Fibroblast of lung (primary cell): ENCODE measurements around the gene LOC128125822.

Experiments
- DNase-seq, 2 donors: peaks; one replicate each; pipeline versions ENCODE4 v3.0.0 to v3.0.0-alpha.2; 2010; ENCODE audit warnings: low read depth in 2 of 2
- H2AFZ ChIP-seq: 2 replicates; pipeline ENCODE4 v1.5.1; 2012; ENCODE audit warnings: low read length, control low read depth, inconsistent platforms
- H3K27ac ChIP-seq: 2 replicates; pipeline ENCODE4 v1.5.1; 2011; ENCODE audit warnings: low read length, control low read depth; ENCODE audit not compliant: insufficient read depth
- H3K27me3 ChIP-seq: 2 replicates; pipeline ENCODE4 v1.5.1; 2011; ENCODE audit warnings: mild to moderate bottlenecking, low read length; ENCODE audit not compliant: control insufficient read depth, insufficient read depth
- H3K36me3 ChIP-seq: 2 replicates; pipeline ENCODE4 v1.5.1; 2011; ENCODE audit warnings: low read length; ENCODE audit not compliant: control insufficient read depth, insufficient read depth
- H3K4me1 ChIP-seq: 2 replicates; pipeline ENCODE4 v1.5.1; 2011; ENCODE audit warnings: low read length; ENCODE audit not compliant: control insufficient read depth, insufficient read depth; ENCODE audit errors: extremely low read depth
- H3K4me2 ChIP-seq: 2 replicates; pipeline ENCODE4 v1.5.1; 2011; ENCODE audit warnings: low read length, control low read depth; ENCODE audit not compliant: insufficient read depth; ENCODE audit errors: extremely low read depth
- H3K4me3 ChIP-seq, 4 experiments: fragments of 200-600 bp in 1 of 4; sonication (generic) in 1 of 4; replicated peaks in 1 of 4; 2 replicates each; pipeline ENCODE4 v1.5.1; 2011 to 2016; ENCODE audit warnings: low read length in 4 of 4, low read depth in 3 of 4, mild to moderate bottlenecking in 3 of 4, control low read depth in 2 of 4, inconsistent platforms in 1 of 4, mixed read lengths in 1 of 4; ENCODE audit not compliant: insufficient read depth in 1 of 4; ENCODE audit errors: control extremely low read depth in 1 of 4
- H3K79me2 ChIP-seq: 2 replicates; pipeline ENCODE4 v1.5.1; 2012; ENCODE audit warnings: mild to moderate bottlenecking, low read length, inconsistent platforms; ENCODE audit not compliant: control insufficient read depth, insufficient read depth
- H3K9ac ChIP-seq: 2 replicates; pipeline ENCODE4 v1.5.1; 2011; ENCODE audit warnings: mild to moderate bottlenecking, low read length, control low read depth; ENCODE audit not compliant: insufficient read depth
- H3K9me3 ChIP-seq: 2 replicates; pipeline ENCODE4 v1.5.1; 2012; ENCODE audit warnings: low read depth, low read length; ENCODE audit not compliant: control insufficient read depth, insufficient read depth
- H4K20me1 ChIP-seq: 2 replicates; pipeline ENCODE4 v1.5.1; 2011; ENCODE audit warnings: low read length; ENCODE audit not compliant: control insufficient read depth, insufficient read depth; ENCODE audit errors: extremely low read depth
- EZH2 ChIP-seq: IDR thresholded peaks from 2 replicates; pipeline ENCODE4 v1.5.1; 2012; ENCODE audit warnings: low read length, control low read depth, mild to moderate bottlenecking; ENCODE audit errors: missing control alignments
- TF ChIP-seq, protein P1 (sequence below), 2 donors: IDR thresholded peaks in 1 of 2; conservative IDR thresholded peaks in 1 of 2; 1 replicate in 1 of 2; 2 replicates in 1 of 2; pipeline ENCODE4 v1.5.1; 2011 to 2012; ENCODE audit warnings: low read length in 2 of 2, control low read depth in 1 of 2, inconsistent platforms in 1 of 2, low read depth in 1 of 2, mild to moderate bottlenecking in 1 of 2

Gene LOC128125822

DNA sequence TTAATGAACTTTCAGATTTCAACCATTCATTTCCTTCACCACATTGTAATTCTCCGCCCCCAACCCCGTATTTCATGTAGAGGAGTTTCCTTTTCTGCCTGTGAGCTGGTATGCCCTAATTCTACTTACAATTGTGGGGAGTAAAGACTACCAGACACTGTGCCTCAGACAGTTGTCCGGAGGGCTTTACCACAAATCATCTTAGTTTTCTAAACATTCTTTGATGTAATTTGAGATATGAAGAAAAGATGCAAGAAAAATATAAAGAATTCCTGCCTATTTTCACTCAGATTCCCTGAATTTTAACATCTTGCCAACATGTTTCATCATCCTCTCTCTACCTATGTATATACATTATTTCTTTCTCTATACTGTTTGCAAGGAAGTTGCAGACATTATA, 28.3 kb upstream of the LOC128125822 start:
- TF ChIP-seq EZH2, result no peak
- TF ChIP-seq, protein P1, sequence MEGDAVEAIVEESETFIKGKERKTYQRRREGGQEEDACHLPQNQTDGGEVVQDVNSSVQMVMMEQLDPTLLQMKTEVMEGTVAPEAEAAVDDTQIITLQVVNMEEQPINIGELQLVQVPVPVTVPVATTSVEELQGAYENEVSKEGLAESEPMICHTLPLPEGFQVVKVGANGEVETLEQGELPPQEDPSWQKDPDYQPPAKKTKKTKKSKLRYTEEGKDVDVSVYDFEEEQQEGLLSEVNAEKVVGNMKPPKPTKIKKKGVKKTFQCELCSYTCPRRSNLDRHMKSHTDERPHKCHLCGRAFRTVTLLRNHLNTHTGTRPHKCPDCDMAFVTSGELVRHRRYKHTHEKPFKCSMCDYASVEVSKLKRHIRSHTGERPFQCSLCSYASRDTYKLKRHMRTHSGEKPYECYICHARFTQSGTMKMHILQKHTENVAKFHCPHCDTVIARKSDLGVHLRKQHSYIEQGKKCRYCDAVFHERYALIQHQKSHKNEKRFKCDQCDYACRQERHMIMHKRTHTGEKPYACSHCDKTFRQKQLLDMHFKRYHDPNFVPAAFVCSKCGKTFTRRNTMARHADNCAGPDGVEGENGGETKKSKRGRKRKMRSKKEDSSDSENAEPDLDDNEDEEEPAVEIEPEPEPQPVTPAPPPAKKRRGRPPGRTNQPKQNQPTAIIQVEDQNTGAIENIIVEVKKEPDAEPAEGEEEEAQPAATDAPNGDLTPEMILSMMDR (conservative IDR thresholded peaks at IDR 0.05 in 1 of 2, IDR thresholded peaks at IDR 0.05 in 1 of 2; ENCODE audit: low read depth in 1 of 2, low read length in 2 of 2), result no peak
- H3K4me1 ChIP-seq, result no peaks in the 10 kb centered on the region
- no peak overlapping the region for H2AFZ ChIP-seq
- peak in 1 of 2 donors; percentile 8 for DNase-seq
- no peak overlapping the region for H3K4me3 ChIP-seq
- no peaks in the 10 kb centered on the region for H4K20me1 ChIP-seq
- H3K79me2 ChIP-seq, result no peaks in the 10 kb centered on the region
- no peaks in the 10 kb centered on the region for H3K9me3 ChIP-seq
- no peaks in the 10 kb centered on the region for H3K27me3 ChIP-seq
- H3K4me2 ChIP-seq, result no peak overlapping the region
- H3K9ac ChIP-seq, result no peak overlapping the region
- no peak overlapping the region for H3K27ac ChIP-seq
- no peaks in the 10 kb centered on the region for H3K36me3 ChIP-seq

DNA sequence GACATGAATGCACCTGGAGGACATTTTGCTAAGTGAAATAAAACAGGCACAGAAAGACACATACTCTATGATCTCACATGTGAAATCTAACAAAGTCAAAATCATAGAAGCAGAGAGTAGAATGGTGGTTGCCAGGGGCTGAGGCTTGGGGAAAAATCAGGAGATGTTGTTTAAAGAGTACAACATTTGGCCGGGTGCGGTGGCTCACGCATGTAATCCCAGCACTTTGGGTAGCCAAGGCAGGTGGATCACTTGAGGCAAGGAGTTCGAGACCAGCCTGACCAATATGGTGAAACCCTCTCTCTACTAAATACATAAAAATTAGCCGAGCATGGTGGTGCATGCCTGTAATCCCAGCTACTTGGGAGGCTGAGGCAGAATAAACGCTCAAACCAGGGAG, 26.0 kb upstream of the LOC128125822 start:
- H4K20me1 ChIP-seq, result no peaks in the 10 kb centered on the region
- H2AFZ ChIP-seq, result no peak overlapping the region
- DNase-seq, result no peak
- H3K4me2 ChIP-seq, result no peak overlapping the region
- H3K9ac ChIP-seq, result no peak overlapping the region
- no peaks in the 10 kb centered on the region for H3K79me2 ChIP-seq
- H3K4me1 ChIP-seq, result no peaks in the 10 kb centered on the region
- no peak overlapping the region for H3K4me3 ChIP-seq
- H3K27me3 ChIP-seq, result no peaks in the 10 kb centered on the region
- no peaks in the 10 kb centered on the region for H3K36me3 ChIP-seq
- no peak overlapping the region for H3K27ac ChIP-seq
- TF ChIP-seq EZH2, result no peak
- TF ChIP-seq, protein P1 (conservative IDR thresholded peaks at IDR 0.05 in 1 of 2, IDR thresholded peaks at IDR 0.05 in 1 of 2; ENCODE audit: low read depth in 1 of 2, low read length in 2 of 2), result no peak
- H3K9me3 ChIP-seq, result no peaks in the 10 kb centered on the region

DNA sequence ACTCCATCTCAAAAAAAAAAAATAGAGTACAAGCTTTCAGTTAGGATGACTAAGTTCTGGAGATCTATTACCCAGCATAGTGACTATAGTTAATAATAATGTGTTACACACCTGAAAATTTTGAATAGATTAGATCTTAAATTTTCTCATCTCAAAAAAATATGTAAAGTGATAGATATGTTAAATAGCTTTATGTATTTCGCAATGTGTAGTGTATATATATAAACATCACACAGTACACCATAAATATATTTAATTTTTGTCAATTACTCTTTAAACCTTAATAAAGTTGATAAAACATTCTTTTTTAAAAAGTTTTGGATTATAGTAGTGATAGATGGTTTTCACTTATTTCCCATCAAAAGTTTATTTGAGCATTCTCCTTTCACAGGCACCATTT, 25.6 kb upstream of the LOC128125822 start:
- H3K79me2 ChIP-seq, result no peaks in the 10 kb centered on the region
- H3K27ac ChIP-seq, result no peak overlapping the region
- H3K9ac ChIP-seq, result no peak overlapping the region
- H3K4me2 ChIP-seq, result no peak overlapping the region
- no peaks in the 10 kb centered on the region for H4K20me1 ChIP-seq
- H3K9me3 ChIP-seq, result no peaks in the 10 kb centered on the region
- no peak for TF ChIP-seq EZH2
- TF ChIP-seq, protein P1 (conservative IDR thresholded peaks at IDR 0.05 in 1 of 2, IDR thresholded peaks at IDR 0.05 in 1 of 2; ENCODE audit: low read depth in 1 of 2, low read length in 2 of 2), result no peak
- H3K27me3 ChIP-seq, result no peaks in the 10 kb centered on the region
- H3K36me3 ChIP-seq, result no peaks in the 10 kb centered on the region
- H3K4me1 ChIP-seq, result no peaks in the 10 kb centered on the region
- H3K4me3 ChIP-seq, result no peak overlapping the region
- no peak for DNase-seq
- H2AFZ ChIP-seq, result no peak overlapping the region
